ENCODE results near the gene ARNT2.

The ARNT2 gene

DNA sequence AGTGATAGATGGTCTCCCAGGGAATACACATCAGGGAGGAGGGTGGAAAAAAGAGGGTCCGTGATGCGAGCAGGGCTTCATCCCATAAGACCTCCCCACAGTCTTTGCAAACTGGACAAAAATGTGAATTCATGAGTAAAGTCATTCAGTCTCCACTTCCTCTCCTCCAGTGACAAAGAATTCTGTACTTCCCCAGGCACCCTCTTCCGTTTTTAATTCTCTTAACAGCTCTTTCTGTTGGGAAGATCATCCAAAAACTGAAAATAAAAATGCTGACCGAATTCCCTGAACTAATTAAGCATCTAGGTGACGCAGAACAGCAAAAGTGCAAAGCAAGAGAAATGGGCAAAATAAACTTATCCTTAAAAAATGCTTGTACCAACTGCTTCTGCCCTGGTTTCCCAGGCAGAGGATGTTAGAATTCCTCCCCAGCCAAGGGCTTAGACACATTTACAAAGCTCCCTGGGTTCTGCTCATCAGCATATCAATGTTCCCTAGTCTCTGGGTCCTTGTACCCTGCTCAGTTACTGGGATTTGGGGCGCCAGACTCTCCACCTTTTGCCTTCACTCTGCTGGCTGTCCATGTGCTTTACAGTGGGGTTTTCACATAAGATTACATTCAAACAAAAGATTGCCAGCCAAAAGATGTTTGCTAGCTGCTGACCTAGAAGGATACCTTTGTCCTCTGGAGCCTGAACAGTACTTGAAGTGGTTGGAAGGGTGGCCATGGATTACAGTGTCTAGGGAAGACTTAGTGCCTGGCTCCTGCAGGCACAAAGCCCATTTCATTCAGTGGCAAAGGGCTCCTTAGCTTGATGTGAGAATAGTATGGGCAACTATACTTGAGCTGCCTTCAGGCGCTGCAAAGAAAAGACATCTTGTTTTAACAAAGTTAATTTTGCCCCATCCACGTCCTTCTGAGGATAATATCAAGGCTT is 69.4 kb downstream of the ARNT2 start:
- no peak for DNase-seq

DNA sequence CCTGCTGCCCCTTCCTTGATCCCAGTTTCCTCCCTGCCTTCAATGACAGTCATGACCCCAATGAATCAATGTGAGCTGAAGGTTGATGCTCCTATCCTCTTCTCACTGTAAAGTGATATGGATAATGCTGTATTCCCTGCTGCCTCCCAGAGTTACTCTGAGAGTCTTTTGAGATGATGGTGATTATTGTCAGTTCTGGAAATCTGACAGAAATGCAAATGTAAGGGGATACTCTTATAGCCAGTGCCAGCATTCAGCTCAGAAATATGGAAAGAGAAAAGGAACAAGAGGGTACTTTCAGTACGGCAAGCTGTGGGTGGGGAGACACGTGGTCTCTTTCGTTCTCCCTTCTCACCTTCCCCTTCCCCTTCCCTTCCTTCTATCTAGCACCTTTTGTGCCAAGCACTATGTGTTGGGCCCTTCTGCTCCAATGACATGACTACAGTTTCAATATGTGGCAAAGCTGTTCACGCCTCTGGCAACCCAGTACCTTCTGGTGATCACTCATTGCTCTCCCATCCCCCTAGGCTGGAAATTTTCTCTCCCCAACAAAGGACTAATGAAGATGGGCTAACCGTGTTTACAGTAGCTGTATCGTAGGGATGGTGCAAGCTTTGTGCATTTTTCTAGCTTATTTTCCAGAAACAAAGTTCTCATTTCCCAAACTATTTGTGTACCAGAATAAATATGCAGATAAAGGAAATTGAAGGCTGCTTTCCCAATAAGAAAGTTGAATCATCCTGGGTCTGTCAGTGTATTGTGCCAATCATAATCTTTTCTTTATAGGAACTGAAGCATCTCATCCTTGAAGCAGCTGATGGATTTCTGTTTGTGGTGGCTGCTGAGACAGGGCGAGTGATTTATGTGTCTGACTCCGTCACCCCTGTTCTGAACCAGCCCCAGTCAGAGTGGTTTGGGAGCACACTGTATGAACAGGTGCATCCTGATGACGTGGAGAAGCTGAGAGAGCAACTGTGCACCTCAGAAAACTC is 70.3 kb downstream of the ARNT2 start:
- no peak for DNase-seq

DNA sequence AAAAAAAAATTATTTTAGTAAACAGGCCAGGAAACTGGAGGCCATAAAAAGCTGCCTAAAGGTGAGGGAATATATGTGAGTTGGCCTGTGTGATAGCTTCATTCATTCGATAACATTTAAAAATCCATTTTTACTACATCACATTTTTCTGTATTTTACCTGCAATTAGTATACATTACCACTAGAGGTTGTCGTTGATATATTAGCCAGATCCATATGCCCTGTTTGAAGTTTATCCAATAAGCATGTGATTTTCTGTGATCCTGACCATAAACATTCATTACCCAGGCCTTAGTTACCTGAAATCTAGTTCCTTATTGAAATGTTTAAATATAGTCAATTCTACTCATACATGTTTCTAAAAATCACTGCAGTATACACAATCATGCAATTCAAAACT is 71.4 kb downstream of the ARNT2 start:
- DNase-seq: no peak

DNA sequence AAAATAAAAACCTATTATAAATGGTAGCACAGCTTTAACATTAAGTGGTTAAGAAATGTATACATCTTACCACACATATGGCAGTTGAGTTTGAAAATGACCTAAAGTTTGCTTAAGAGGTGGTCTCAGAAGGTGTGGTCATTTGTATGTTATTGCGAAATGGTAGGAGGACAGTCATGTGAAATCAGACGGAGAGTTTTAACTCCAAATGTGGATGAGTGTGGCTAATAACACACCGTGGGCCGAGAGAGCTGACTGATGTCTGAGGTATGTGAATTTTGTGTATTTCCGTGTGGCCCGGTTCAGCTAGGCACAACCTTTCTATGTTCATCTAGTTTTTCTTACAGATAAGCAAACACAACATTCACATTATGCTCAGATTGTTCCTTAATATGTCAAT is 71.9 kb downstream of the ARNT2 start:
- no peak for DNase-seq

DNA sequence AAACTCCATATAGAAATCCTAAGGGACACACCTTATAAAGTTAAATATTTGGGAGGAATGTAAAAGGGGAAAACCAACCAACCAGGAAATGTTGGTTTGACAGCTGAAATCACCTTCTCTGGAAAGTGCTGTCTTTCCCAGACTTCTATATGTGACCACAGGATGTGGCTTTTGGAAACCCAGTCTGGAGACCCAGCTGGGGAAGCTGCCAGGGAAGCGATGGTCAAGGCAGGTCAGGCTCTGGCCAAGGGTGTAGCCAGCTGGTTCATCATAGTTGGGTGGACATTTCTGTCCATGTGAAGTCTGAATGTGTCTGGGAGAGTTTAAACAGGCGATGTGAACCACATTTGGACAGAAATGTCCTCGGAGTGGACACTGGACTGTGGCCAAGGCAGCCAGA is 73.9 kb downstream of the ARNT2 start:
- DNase-seq: no peak

DNA sequence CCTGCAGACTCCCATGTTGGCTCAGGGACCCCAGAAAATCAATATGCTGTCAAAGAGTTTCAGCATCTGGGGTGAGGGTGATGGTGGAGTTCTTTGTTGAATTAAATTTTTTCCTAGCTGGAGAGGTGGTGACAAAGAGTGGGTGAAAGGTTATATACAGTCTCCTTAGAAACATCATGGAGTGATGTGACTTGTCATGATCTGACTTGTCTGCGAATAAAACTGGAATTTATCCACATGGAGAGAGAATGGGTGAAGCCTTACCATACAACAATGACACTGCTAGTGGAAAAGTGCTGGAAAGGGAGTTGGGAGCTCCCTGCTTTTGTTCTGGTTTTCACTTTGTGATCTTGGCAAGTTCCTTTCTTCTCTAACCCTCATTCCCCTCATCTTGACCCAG is 75.0 kb downstream of the ARNT2 start:
- no peak for DNase-seq

DNA sequence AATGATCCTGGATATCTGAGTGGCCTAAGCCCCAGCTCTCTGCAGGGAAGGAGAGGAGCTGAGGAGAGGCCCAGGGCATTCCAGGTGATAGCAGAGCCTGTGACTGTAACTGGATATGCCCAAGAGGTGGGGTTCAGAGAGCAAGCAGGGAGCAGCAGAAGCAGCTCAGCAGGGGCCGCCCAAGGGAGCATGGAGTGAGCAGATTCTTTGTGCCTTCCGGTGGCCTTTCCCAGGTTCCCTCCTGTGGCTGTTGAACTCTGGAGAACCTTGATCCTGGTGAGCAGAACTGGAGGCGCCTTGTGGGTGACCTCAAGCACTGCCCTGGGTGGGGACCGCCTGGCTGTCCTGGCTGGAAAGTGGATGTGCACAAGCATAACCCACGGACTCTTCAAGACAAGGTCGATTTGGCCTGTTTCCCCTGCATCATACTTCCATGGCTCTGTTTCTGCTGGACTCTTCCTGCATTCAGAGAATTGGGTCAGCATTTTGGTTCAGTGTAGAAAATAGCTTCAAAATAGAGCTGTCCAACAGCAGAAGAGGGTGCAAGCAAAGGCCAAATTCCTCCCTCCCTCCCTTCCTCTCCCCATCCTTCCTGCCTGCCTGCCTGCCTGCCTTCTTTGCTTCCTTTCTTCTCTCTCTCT is 76.1 kb downstream of the ARNT2 start:
- no peak for DNase-seq

DNA sequence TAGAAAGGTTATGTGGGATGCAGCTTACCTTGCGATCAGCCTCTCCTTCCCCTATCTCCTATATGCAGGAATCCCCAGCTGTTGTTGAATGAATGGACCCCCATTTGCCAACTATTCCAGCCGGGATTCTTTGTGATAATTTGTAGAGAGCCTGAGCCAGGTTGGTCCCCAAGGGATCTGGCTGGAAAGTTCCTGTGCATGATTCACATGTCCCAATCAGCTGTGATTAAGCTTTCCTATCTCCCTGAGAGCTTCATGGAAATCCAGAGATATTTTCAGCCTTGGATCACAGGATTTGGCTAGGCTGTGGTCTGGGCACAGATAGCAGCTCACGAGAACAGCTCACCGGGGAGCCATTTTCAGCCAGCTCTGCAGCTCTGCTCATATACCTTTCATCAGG is 76.7 kb downstream of the ARNT2 start:
- no peak for DNase-seq

DNA sequence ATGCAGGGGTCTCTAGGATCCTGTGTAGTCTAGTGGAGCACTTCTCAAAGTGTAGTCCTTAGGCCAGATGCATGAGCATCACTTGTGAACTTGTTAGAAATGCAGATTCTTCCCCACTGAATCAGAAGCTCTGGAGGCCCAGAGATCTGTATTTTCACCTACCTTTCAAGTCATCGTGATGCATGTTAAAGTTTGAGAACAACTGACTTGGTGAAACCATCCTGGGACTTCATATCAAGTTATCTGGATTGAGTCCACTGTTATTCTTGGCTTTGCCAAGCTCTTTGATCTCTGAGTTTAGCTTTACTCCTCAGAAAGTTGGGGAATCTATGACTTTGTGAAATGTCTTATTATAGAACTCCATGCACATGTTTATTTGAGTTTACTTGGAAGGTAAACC is 78.5 kb downstream of the ARNT2 start:
- no peak for DNase-seq

DNA sequence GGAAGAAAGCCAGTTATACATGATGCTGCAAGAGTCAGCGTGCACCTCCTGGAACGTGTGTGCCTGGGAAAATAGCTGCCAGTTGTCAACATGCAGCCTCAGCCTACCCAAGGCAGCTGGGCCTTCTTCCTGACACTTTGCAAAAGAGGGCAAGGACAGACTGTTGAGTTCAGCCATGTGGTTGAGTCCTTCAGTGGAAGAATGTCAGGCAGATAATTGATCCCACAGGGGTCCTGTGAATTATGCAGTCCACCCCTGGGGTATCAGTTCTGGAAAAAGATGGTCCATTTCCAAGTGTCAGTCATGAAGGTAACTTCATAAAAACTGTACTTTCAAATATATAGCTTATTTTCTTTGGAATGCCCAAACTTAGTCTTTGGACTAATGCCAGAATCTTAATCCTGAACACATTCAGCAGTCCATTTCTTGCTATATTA is 79.6 kb downstream of the ARNT2 start:
- DNase-seq: no peak

DNA sequence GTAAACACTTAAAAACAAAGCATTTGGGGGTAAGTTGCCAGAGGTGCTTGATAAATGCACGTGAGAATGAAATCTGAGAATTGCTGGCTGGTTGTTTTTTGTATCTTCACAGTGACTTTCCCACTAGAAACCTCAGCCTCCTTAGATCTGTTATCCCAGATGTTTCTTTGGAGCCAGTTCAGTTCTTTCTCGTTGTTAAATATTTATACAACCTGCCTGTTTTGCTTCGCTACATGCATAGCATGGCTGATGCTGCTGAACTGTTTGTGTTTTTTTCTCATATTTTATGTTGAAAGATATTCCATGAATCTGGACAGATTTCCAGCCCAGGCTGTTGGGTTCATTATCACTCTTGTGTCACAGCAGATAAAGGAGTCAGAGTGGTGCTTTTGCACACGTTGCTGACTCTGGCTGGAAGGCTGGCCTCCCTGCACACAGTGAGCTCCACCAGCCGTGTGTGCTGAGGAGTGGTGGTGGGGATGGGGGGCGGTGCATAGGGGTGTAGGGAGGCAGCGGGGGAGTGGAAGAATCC is 80.2 kb downstream of the ARNT2 start:
- no peak for DNase-seq

DNA sequence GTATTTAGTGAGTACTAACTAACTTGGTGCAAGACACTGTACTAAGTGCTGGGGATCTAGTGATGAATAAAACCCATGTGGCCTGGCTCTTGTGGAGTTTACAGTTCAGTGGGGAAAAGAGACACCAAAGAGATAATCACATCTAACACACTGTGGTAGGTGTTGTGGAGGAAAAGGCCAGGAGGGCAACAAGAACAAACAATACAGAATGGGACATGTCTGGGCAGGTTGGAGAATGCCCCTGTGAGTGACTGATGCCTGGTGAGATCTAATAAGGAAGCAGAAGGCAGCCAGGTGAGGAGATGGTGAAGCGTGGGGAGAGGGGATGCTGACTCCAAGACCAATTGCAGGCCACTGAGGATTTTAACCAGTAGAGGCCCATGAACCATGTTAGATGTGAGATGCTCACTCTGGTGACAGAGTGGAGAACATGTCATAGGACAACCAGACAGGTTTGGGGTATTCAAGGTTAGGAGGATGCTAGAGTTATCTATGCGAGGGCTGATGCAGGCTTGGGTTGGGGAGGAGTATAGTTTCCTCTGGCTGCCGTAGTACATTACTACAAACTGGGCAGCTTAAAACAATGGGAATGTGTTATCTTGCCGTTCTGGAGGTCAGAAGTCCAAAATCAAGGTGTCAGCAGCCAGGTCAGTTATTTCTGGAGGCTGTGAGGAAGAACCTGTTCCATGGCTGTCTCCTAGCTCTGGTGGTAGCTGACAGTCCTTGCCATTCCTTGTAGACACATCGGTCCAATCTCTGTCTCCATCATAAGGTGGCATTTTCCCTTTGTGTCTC is 81.4 kb downstream of the ARNT2 start:
- DNase-seq: peak; percentile 11

DNA sequence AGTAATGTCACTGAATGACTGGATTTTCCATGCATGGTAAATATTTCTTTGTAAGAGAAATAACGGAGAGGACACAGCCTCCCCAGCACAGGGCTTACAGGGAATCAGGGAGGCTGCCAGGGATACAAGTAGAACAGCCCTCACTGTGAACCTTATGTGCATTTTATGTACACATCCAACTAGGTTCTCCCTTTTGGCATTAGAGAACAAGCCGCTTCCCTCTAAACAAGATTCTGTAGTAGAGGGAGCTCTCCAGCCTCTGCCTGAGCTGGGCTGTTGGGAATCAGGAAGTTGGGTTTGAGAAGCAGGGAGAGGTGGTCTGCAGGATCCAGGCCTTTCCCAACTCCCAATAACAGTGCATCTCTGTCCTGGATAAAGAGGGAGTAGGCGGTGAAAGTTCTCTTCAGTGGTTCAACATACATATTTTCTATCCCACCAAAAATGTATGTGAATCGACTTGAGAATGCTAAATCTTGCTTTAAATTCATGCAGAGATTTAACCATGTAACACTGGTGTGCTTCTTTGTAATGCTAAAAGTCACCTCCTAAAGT is 83.7 kb downstream of the ARNT2 start:
- no peak for DNase-seq

DNA sequence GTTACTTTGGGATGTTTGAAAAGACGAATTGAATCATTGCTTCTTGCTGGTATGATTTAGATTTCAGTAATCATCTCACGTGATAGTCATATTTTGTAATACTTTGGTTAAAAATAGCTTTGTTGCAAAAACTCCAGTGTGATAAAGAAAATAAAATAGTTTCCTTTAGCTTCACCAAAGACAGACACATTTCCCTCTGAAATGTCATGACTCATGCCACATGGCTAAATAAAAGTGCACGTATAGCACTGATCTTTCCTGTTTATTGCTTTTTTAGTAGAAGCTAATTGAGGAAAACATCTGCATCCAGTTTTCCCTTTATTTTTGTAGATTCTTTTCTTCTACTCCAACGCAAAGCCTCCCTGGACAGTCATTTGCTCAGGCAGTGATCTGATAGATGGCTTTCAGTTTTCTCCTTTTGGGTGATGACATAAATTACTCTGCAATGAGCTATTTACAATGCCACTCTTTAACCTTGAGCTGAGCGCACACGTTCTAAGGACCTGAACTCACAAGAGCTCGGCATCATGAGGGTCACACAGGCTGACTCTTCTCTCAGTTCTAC is 84.9 kb downstream of the ARNT2 start:
- no peak for DNase-seq

DNA sequence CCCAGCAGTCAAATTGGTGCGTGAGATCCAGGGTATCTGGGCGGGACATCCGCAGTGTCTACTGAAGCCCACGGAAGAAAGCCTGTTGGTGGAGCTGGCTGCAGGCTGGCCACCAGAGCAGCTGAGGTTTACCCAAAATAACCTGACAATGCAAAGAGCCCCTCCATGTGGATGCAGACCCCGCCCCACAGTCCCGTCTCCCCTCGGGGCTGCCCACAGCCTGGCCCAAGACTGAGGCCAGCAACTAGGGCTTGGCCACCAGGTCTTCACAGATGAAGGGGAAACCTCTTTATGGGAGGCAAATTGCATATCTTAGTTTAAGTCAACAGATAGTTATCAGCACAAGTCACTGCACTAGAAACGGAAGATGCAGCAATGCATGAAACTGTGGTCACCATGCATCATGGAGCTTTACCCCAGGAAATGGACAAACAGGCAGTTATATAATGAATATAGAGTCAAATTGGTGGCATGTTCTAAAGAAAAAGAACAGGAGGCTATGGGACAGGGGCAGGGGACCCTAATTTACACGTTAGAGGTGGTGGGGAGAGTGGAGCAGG is 86.3 kb downstream of the ARNT2 start:
- DNase-seq: no peak

DNA sequence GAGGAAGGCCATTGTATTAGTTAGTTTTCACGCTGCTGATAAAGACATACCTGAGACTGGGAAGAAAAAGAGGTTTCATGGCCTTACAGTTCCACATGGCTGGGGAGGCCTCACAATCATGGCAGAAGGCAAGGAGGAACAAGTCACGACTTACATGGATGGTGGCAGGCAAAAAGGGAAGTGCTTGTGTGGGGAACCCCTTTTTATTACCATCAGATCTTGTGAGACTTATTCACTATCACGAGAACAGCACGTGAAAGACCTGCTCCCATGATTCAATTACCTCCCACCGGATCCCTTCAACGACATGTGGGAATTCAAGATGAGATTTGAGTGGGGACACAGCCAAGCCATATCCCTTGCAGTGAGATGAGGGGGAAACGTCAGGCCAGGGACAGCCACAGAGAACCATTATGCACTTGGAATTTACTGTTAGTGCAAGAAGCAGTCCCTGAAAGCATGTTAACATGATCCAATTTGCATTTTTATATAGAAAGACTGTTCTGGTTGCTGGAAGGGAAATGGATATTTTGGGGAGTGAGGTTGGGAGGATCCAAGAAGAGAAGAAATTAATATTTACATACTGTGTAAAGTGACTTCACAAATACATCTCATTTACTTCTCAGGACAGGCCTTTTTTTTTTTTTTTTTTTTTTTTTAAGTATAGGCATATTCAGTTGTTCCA is 87.1 kb downstream of the ARNT2 start:
- no peak for DNase-seq

DNA sequence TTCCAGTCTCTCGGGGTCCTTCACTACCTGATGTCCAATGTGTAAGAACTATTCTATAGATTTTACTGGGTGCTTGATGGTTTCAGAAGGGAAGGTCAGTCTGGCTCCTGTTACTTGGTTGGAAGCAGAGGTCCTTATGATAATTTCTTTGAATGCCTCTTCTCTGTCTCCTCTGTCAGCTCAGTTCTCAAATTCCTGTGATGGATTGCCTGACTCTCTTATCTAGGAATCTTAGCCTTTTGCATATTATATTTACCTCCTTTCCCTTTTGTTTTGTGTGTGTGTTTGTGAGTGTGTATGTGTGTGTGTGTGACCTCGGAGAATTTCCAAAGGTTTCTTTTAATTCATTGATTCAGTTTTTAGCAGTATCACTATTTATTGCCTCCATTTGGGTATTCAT is 88.2 kb downstream of the ARNT2 start:
- no peak for DNase-seq

DNA sequence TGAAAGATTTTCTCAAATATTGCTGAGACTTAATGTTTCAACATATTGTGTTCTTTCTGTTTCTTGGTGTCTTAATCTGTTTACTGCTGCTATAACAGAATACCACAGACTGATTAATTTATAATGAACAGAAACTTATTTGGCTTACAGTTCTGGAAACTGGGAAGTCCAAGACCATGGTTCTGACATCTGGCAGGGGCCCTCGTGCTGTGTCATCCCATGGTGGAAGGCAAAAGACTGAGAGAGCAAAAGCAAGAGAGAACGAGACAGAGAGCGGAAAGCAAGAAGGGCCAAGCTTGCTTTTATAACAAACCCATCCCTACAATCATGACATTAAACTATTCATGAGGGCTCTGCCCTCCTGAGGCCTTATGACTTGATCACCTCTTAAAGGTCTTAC is 88.7 kb downstream of the ARNT2 start:
- no peak for DNase-seq

DNA sequence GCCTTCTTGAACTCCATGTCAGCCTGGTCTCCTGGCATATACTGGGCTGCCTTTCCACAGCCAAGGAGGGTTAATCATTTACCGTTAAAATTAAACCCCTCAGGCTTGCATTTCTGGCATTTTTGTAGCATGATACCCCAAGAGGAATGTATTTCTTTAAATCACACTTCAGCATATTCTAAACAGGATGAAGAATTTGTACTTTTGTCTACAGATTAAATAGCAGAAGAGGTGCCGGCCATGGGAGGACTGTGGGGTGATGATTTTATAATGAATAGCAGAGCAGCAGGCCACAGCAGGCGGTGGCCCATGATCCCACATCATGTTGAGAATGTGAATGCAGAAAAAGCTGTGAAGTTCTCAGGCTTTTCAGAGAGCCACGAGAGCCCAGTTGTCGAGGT is 90.2 kb downstream of the ARNT2 start:
- no peak for DNase-seq

DNA sequence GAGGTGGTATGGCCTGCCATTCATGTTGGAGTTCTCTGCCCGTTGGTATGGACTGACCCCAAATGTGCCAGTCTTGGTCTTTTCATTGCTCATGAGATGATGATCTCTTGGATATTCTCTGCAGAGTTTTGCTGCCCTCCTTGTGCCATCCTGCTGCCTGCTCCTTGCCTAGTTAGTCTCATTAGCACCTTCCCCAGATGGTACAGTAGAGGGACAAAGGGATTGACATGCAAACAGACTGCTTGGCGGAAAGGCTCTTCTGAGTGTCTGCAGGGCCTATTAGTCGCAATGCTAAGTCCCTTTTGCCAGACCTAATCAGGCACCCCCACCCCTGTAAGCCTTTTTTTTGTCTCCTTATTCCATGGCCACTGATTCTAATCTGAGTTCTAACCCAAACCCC is 90.6 kb downstream of the ARNT2 start:
- DNase-seq: no peak

Measured in DMS153 (cell line).